Measurements from ENCODE around the gene A3GALT2.

- TF ChIP-seq EZH2 (IDR thresholded peaks at IDR 0.05; ENCODE audit: borderline replicate concordance, insufficient read depth, low read depth, low read length, poor library complexity, severe bottlenecking) (no peak), CTCF (IDR thresholded peaks at IDR 0.05) (no peak)
These were observed 46.9 kb downstream of the A3GALT2 start for GRCh38 chr1:33273961-33274371.
